Endodermal cell (in vitro differentiated cells): ENCODE measurements around the gene PIP5K1C. TPM values are rescaled to one million over a fixed set of nuclear protein-coding genes. Genes with fewer than 3 reads are reported as not detected.

Experiments used
- DNase-seq: peaks from one replicate; pipeline ENCODE4 v3.0.0-alpha.2; 2017
- H3K27ac ChIP-seq: 2 replicates; pipeline ENCODE4 v1.5.1; 2013; ENCODE audit warnings: mild to moderate bottlenecking, low read depth, low read length, moderate library complexity
- H3K27me3 ChIP-seq: 2 replicates; pipeline ENCODE4 v1.6.1; 2013; ENCODE audit warnings: mild to moderate bottlenecking, low read length, moderate library complexity; ENCODE audit not compliant: insufficient read depth, control insufficient read depth, poor library complexity, severe bottlenecking
- H3K36me3 ChIP-seq: 2 replicates; pipeline ENCODE4 v1.7.0; 2013; ENCODE audit warnings: mild to moderate bottlenecking, low read length, moderate library complexity; ENCODE audit not compliant: control insufficient read depth, insufficient read depth
- H3K4me1 ChIP-seq: one replicate; pipeline ENCODE4 v1.7.0; 2013; ENCODE audit warnings: low read length; ENCODE audit not compliant: control insufficient read depth, insufficient read depth
- H3K4me3 ChIP-seq: 2 replicates; pipeline ENCODE4 v1.5.1; 2013; ENCODE audit warnings: mild to moderate bottlenecking, low read length, moderate library complexity
- H3K9ac ChIP-seq: 2 replicates; pipeline ENCODE4 v1.6.1; 2013; ENCODE audit warnings: mild to moderate bottlenecking, low read length, moderate library complexity; ENCODE audit not compliant: poor library complexity, severe bottlenecking; ENCODE audit errors: extremely low read depth
- H3K9me3 ChIP-seq: 2 replicates; pipeline ENCODE4 v1.6.1; 2013; ENCODE audit warnings: mild to moderate bottlenecking, low read length, moderate library complexity; ENCODE audit not compliant: control insufficient read depth
- H3K27ac Mint-ChIP-seq: 2 replicates; pipeline ENCODE4 v1.8.0; 2020; ENCODE audit warnings: mixed read lengths
- H3K27me3 Mint-ChIP-seq: 2 replicates; pipeline ENCODE4 v1.8.0; 2021; ENCODE audit warnings: mild to moderate bottlenecking, mixed read lengths; ENCODE audit not compliant: insufficient read depth
- H3K36me3 Mint-ChIP-seq: 2 replicates; pipeline ENCODE4 v1.8.0; 2020; ENCODE audit warnings: low read depth, mixed read lengths
- H3K4me1 Mint-ChIP-seq: 2 replicates; pipeline ENCODE4 v1.8.0; 2020; ENCODE audit warnings: mixed read lengths
- H3K4me3 Mint-ChIP-seq: 2 replicates; pipeline ENCODE4 v1.8.0; 2020; ENCODE audit warnings: mild to moderate bottlenecking, moderate library complexity, mixed read lengths
- H3K9me3 Mint-ChIP-seq: 2 replicates; pipeline ENCODE4 v1.8.0; 2020; ENCODE audit warnings: mild to moderate bottlenecking, mixed read lengths
- CTCF ChIP-seq: fragments of 200-600 bp; sonication (generic); conservative IDR thresholded peaks from 2 replicates; pipeline ENCODE4 v1.5.0; 2021; ENCODE audit warnings: antibody characterized with exemption, mild to moderate bottlenecking
- WGBS, 2 experiments: methylation state at CpG; one replicate each; pipeline versions ENCODE4 v1.1.5 to v1.1.7; 2013; ENCODE audit warnings: missing lambda C conversion rate in 2 of 2, mixed read lengths in 1 of 2; ENCODE audit not compliant: insufficient coverage in 1 of 2, insufficient read length in 1 of 2; 5-methylcytosine and 5-hydroxymethylcytosine counted together
- total RNA-seq, 2 donors: library from RNA; stranded (reverse); fragmentation: NEBNext Ultra II Directional in 1 of 2; extraction: Animal tissue kit (Norgen Biotek cat#: 25700) in 1 of 2; gene quantifications; 2 replicates in 1 of 2; 3 replicates in 1 of 2; pipeline ENCODE4 v1.2.1, GENCODE V29; 2021

The PIP5K1C gene
- total RNA-seq, 2 donors from 2014 or later: 43.5 to 51.5 TPM

GRCh38 chr19:3695124-3695733, 5.0 kb downstream of the PIP5K1C start:
- DNase-seq: peak; percentile 43
- Mint-ChIP-seq H3K36me3 (peaks cover 29% of the 10 kb centered on the region), H3K9me3 (peaks cover 3% of the 10 kb centered on the region), H3K4me1 (no peaks in the 10 kb centered on the region), H3K27me3 (no peaks in the 10 kb centered on the region), H3K27ac (no peak overlapping the region), H3K4me3 (no peak overlapping the region)
- Histone ChIP-seq H3K27ac (no peak overlapping the region), H3K27me3 (no peaks in the 10 kb centered on the region), H3K4me1 (no peaks in the 10 kb centered on the region), H3K4me3 (no peak overlapping the region), H3K9me3 (no peaks in the 10 kb centered on the region), H3K36me3 (no peaks in the 10 kb centered on the region), H3K9ac (no peak overlapping the region)
- no peak for TF ChIP-seq CTCF
- WGBS, 2 experiments: 94 to 98% methylated on average over 7 to 25 of the region's 25 CpGs

- Histone ChIP-seq H3K4me1 (no peaks in the 10 kb centered on the region), H3K27me3 (no peaks in the 10 kb centered on the region), H3K36me3 (peaks cover 4% of the 10 kb centered on the region), H3K4me3 (no peak overlapping the region), H3K9ac (no peak overlapping the region), H3K9me3 (no peaks in the 10 kb centered on the region), H3K27ac (no peak overlapping the region)
- Mint-ChIP-seq H3K4me3 (no peak overlapping the region), H3K27me3 (no peaks in the 10 kb centered on the region), H3K9me3 (peaks cover 3% of the 10 kb centered on the region), H3K36me3 (peaks cover 34% of the 10 kb centered on the region), H3K27ac (no peak overlapping the region), H3K4me1 (no peaks in the 10 kb centered on the region)
- 94 to 95% methylated on average over 34 to 42 of the region's 42 CpGs for WGBS, 2 experiments
- no peak for TF ChIP-seq CTCF
- DNase-seq: no peak
These were observed 5.7 kb downstream of the PIP5K1C start for GRCh38 chr19:3694361-3695123.

DNA sequence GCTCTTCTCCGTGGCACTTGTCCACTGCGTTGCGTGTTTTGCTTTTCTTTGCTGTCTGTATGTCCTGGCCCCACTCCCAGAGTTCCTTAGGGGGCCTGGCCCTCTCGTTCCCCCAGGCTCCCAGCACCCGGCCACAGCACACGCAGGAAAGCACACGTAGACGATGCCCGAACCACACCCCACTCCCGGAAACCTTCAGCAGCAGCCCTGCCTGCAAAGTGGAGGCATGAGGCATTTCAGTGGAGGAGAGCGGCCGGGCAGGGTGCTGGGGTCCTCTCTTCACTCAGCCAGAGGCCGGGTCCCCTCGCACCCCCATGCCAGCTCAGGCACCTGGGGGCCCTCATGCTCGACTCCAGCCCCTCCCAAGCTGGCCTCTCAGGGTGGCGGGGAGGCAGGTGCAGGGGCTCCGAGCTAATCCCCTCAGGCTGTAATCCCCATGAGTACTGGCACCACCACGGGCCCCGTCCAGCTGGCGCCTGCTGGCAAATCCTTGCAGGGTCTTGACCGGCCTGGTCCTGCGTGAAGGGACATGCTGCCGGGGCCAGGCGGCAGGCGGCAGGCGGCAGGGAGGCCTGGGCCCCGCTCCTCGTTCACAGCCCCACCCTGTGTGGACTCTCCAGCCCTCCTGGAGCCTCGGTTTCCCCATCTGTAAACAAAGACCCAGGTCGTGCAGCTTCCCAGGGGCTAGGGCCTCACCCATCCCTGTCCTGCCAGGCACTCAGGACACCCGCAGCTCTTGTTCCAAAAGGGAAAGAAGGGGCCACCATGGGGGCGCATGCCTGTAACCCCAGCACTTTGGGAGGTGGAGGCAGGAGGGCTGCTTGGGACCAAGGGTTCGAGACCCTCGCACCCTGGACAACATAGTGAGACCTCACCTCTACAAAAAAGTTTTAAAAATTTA, 7.0 kb downstream of the PIP5K1C start:
- Histone ChIP-seq H3K9me3 (no peaks in the 10 kb centered on the region), H3K27ac (no peak overlapping the region), H3K9ac (no peak overlapping the region), H3K4me1 (peaks cover 2% of the 10 kb centered on the region), H3K36me3 (peaks cover 4% of the 10 kb centered on the region), H3K27me3 (no peaks in the 10 kb centered on the region), H3K4me3 (no peak overlapping the region)
- no peaks in the 10 kb centered on the region for H3K27me3 Mint-ChIP-seq
- DNase-seq: no peak
- peak overlapping the region; percentile 11 for H3K27ac Mint-ChIP-seq
- 95 to 97% methylated on average over 10 to 34 of the region's 34 CpGs for WGBS, 2 experiments
- TF ChIP-seq CTCF: no peak
- H3K4me1 Mint-ChIP-seq: peaks cover 3% of the 10 kb centered on the region
- no peak overlapping the region for H3K4me3 Mint-ChIP-seq
- peaks cover 3% of the 10 kb centered on the region for H3K9me3 Mint-ChIP-seq
- peaks cover 35% of the 10 kb centered on the region for H3K36me3 Mint-ChIP-seq
